ENCODE measurements around the gene DPH6.
A peak's percentile ranks its signal among the peaks of the same experiment; 100 is the strongest.
"Not testable (repeated sequence)": the region's sequence is repeated elsewhere in the genome, so short reads cannot be mapped to it uniquely, and the experiment has no call there.

DPH6 gene, protein sequence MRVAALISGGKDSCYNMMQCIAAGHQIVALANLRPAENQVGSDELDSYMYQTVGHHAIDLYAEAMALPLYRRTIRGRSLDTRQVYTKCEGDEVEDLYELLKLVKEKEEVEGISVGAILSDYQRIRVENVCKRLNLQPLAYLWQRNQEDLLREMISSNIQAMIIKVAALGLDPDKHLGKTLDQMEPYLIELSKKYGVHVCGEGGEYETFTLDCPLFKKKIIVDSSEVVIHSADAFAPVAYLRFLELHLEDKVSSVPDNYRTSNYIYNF

DNA sequence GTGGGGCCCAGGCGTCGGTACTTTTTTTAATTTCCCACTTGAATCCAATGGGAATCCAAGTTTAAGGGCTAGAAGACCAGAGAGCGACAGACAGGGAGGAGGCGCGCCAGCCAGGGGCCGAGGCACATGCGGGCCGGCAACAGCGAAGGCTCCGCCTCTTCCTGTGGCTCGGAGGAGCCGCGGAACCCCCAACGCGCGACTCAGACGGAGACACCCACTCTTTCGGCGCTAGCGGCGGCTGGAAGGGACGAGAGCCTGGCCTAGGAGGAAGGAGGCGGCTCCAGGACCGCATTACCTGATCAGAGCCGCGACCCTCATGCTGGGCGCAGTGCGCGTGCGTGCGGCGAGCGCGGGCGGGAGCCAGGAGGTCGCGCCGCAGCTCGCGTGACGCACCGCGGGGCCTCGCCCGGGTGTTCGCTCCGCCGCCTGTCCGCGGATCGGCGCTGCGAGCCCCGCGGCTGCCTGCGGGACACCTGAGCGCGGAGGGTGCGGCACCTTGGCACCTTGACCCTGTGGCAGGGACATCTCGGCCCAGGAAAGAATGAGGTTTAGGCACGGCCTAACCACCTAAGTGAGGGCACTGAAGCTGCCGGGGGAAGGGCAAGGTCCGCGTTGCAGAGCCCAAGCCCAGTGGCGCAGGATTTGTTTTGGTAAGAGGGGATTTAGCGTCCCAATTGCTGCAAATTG, at the start of gene DPH6:
Gene DPH6, minus strand, starts transcription at position 342 of the 687 bp plus-strand sequence. Its CDS starts 24 bp downstream, at position 318.
- DNase-seq, result peak; percentile 99

DNA sequence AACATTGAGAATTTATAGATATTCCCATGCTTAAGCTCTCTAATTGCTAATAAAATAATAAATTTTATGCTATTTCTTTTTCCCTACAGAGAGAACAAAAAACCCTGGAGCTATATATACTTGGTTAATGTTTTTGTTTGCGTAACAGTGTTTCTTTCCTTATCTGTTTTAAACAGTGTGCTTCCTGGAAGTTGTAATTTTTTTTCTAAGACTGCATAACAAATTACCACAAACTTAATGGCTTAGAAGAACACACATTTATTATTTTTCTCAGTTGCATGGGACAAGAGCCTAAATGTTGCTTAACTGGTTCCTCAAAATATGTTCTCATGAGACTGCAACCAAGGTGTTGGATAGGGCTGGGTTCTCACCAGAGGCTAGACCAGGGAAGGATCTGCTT, 49.7 kb upstream of the DPH6 start:
- no peak for DNase-seq

DNA sequence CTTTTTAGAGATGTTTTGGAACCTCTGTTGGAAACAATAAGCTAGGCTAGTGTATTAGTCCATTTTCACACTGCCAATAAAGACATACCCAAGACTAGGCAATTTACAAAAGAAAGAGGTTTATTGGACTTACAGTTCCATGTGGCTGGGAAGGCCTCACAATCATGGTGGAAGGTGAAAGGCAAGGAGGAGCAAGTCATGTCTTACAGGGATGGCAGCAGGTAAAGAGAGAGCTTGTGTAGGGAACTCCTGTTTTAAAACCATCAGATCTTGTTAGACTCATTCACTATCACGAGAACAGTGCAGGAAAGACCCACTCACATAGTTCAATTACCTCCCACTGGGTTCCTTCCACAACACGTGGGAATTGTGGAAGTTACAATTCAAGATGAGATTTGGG, 46.0 kb upstream of the DPH6 start:
- DNase-seq, result not testable (repeated sequence)

DNA sequence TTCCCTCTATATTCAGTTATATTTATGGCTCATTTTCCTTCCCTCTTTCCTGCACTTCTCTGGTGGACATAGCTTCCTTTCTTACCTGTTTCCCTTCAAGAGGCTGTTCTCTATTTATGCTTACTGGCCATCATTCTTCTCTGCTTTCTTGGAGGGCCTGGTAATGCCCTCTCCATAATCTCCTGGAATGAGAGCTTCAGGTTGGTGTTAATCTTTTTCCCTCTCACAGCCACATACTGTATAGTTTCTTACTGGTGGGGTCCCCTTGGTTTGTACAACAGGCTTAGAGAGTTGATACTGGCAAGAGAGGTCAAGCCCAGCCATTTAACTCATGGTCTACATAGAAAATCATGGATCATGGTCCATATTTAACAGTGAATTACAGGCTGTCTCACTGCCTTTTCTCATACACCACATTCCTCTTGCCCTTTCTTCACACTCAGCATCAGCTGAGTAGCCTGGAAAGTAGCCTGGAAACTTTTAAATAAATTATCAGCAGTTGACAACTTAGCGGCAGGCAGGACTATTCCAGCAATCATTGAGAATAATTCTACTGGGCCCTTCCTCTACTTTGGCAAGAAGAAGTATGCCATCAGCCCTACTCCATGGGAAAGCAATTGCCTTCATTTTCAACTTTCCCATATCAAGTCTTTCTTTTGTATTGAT, 38.0 kb upstream of the DPH6 start:
- no peak for DNase-seq

DNA sequence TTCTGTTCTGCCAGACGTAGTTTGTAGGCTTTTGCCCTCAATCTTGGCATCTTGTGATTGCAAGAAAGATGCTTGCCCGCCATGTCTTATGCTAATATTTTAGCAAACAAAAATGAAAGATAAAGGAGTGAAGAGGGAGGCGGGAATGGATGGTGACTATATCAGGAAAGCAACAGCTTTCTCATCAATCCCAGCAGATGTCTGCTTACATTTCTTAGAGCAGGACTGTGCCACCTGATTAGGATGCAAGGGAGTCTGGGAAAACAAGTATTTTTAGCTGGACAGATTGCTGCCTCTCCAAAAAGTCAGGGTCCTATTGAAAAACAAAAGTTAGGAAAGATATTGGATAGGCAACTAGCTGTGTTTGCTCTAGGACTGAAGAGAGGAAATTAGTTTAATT, 34.6 kb upstream of the DPH6 start:
- DNase-seq, result no peak

DNA sequence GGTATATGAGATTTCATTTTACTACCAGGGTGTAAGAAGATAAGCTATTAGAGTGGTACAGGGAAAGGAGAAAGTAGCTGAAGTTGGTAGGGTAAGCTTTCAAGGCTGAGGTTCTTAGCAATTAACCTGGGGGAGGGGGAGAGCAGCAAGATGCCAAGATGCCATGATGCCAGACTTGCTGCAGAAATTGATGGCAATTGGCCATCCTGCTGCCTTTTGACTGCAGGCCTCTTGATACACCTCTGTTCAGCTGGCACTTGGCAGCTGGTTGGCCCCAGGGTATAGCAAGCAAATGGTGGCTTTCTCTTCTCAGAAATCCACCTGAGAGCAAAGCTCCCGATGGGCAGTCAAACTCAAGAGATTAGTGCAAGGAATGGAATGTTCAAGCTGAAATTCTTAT, 21.4 kb upstream of the DPH6 start:
- DNase-seq, result no peak

DNA sequence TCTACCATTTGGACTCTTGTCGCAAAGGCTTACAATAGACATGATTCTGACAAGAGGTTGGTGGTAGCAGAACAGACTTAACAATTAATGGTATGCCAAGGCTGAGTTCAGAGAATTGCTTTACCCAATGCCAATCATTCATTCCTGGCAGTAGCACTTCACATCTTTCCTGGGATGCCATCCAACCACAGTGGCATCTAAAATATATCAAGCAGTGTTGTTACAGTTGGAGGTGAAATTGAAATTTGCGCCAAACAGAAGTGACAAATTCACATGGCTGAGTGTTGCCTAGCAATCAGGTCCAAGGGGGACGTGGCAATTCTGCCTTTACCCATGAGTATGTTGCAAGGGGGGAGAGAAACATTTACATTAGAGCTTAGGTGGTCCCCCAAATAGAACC, 21.0 kb upstream of the DPH6 start:
- DNase-seq, result no peak

DNA sequence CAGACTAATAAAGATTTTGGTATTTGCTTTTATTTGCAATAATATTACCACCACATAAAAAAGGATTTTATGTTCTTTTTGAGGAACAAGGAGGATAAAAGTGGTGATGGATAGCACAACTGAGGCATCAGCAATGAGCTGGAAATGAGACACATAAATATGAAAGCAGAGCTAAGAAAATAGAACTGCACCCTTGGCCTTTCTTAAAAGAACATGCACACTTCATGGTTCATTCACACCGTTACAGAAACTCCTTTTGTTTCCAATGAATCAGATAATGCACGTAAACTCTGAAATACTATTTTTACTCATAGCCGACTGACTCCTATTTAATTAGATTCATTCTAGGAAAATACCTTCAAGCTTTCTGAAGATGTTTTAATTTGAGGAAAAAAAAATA, 19.9 kb upstream of the DPH6 start:
- DNase-seq, result no peak

DNA sequence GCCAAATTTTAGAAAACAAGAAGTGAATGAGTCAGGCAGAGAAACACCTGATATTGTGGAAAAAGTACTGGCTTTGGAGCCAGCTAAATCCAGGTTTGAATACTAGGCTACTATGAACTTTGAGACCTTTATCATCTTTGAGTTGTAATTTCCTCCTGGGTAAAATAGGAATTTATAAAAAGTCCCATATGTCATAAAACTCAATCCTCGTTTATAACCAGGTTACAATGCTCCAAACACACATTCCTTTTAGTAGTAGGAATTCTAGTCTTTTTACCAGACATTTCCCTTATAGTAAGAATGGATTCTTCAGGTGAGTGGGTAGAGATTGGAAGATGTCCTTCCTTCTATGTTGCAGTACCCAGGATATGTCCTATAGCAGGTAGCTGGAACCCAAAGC, 16.7 kb upstream of the DPH6 start:
- DNase-seq, result no peak

DNA sequence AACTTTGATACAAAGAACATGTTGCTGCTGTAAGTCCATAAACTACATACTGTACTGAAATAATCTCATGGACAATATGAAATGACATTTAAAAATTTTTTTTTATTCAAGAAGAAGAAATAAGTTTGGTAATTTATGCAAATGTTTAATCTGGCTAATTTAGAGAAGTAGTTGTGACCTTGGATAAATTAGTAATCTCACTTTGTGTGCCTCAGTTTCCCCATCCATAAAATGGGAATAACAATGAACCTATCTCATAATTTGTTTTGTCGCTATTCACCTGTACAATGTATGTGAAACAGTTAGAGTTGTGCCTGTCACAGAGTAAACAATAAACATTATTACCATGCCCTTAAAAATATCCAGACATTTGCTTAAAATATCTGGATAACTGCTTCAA, 15.3 kb upstream of the DPH6 start:
- no peak for DNase-seq

DNA sequence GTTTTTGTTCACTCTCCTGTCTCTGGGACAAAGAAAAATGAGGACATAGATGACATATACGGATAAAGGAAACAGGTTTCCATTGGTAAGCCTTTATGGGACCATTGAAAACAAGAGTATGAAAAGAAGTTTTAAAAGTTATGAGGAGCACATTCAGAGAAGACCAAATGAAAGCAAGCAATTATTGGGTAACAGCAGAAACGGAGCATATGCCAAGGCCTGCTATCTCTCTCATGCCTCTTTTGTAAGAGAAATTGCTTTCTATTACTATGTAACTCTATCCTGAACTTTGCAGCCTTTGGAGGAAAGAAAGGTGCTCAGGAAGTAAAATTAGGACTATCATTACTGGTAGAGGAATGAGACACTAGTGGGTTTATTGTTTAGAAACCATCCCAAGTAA, 14.9 kb upstream of the DPH6 start:
- no peak for DNase-seq

DNA sequence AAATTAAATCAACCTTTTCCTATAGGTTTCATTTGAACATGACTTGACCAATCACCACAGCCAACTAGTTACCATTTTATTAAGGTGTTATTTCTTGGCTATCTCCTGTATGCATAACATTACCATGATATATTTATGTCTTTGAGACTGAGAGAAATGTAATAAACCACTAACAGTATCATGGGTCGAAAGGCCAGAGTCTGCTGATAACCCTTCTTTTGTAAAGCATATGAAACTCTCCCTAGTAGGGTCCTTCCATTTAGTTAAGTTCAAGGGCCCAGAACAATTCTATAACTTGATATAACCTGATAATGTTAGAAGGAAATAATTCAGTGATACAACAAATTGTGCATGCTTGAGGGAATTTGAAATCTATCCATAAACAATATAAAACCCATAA, 14.3 kb upstream of the DPH6 start:
- no peak for DNase-seq

DNA sequence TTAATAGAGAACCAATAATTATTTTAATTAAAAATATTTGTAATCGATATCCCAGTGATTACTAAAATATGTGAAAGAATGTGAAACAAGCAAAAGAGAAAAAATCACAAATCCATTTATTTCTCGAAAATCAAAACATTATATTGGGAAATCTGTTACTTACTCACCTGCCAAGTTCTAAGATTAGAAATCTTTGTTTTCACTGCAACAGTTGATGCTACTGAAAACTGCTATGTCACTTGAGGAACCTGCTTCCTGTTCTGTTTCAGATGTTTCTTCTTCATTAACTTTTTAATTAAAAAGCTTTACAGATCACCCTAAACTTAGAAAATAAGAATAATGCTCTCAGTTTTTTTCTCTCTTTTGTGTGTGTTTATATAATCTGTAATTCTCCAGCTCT, 13.7 kb upstream of the DPH6 start:
- DNase-seq, result no peak

DNA sequence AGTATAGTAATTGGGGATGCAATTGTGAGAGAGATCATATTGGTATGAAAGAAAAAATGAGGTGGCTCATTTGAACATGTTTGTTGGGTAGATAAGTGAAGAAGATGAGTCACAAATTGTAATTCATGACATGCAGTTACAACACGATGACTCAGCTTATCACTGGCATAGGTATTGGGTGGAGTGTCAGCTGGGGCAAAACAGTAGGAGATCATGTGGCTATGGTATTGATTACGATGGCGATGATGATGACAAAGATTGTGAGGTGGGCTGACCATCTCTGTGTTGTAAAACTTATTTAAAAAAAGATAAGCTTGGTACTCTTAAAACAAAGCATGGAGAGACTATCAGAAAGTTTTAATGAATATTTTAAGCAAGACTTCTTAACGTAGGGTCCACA, 11.6 kb upstream of the DPH6 start:
- no peak for DNase-seq

DNA sequence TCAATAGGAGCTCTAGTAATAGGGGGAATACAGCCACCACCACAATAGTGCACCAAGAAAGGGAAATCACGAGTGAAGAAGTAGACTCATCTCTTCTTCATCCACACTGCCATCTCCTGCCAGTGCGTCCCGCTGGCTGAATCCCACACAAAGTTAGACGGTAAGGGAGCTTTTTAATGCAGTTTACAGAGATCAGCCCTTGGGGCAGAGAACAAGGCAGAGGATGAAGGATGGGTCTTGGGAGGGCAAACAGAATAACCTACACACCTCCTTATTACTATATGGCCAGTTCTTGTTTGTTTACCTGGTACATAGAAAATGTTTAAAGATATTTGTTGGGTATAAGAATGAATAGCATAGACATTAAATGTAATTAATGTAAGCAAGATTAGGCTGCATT, 11.0 kb upstream of the DPH6 start:
- DNase-seq, result no peak

DNA sequence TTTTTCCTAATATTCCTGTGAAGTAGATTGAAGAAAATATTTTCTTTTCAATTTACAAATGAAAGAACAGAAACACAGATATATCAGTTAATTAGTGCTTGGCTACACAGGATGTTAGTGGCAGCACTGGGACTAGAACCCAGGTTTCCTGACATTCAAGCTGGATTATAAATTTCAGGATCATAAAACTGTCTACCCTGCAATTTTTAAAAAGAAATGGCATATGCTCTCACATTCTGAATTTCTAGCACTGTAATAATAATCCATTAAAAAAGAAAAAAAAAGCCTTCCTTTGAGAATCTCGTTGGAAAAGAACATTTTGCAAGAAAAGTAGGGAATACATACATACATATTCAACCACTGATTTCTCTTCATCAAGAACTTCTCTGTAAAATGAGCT, 9.3 kb upstream of the DPH6 start:
- no peak for DNase-seq

DNA sequence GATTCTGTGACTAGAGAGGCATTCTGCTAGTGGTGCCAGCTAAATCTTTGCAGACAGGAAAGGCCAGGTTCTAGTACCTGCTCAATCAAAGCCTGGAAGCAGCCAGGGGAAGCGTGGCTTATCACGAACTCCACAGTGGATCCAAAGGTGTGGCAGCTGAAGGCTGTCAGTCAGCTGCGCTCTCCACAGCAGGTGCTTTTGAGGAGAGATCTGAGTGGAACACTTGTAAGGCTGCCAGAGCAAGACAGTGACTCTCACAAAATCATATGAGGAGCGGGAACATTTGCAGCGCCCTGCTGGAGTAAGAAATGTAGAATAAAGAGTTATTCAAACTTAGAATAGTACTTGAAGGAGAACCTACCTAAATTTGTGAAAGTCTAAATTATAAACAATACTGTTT, 5.0 kb upstream of the DPH6 start:
- no peak for DNase-seq

DNA sequence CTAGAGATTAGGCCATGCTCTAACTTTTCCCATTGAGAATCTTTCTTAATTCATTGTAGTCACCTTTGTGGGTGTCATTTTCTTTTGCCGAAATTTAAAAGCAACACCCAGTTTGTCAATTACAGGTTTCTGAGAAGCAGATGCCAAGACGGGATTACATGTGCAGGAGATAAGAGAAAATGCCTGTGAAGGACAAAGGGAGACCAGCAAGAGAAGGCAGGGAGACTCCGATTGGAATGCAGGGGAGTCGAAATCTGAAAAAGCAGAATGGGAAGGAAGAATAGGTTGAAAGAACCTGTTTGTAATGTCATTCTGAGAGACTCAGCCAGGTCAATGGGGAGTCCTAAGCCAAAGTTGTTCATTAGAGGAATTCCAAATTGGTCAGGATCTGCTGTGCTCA, 3.6 kb upstream of the DPH6 start:
- DNase-seq, result no peak

DNA sequence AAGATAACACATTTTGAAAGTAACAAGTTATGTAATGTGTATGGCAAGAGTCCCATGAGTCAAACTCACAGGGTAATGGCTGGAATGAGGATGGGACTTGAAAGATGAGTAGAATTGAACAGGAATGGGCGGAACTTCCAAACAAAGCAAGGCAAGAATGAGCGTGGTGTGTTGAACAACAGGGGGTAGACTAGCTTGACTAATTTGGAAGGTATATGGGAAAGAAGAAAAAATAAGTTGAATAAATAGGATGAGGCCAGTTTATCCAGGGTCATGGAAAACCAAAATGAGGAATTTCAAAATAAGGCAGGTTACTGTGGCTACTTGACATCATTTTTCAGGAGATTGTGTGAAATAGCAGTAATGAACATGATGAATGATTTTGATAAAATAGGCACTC, 2.5 kb upstream of the DPH6 start:
- DNase-seq, result no peak

DNA sequence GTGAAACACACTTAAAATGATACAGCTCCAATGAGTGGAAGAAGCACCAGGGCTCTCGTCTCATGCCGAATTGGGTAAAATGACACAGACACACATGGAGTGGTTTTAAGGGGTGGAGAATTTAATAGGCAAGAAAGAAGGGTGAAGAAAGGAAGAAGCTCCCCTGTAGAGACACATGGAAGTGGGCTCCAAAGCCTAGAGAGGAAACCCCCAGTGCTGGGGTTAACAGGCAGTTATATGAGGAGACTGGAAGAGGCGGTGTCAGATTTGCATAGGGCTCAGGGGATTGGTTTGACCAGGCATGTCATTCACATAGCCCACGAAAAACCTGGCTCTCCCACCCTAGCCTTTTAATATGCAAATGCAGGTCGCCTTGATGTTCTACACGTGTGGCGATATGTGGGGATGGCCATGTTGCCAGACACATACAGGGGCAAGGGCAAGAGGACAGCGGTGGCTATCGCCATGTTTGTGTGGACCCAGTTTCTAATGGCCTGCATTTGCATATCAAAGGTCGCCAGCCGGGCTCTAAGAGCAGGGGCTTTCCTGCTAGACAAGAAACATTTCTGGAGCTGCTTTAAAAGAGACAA, 1.9 kb upstream of the DPH6 start:
- no peak for DNase-seq

DNA sequence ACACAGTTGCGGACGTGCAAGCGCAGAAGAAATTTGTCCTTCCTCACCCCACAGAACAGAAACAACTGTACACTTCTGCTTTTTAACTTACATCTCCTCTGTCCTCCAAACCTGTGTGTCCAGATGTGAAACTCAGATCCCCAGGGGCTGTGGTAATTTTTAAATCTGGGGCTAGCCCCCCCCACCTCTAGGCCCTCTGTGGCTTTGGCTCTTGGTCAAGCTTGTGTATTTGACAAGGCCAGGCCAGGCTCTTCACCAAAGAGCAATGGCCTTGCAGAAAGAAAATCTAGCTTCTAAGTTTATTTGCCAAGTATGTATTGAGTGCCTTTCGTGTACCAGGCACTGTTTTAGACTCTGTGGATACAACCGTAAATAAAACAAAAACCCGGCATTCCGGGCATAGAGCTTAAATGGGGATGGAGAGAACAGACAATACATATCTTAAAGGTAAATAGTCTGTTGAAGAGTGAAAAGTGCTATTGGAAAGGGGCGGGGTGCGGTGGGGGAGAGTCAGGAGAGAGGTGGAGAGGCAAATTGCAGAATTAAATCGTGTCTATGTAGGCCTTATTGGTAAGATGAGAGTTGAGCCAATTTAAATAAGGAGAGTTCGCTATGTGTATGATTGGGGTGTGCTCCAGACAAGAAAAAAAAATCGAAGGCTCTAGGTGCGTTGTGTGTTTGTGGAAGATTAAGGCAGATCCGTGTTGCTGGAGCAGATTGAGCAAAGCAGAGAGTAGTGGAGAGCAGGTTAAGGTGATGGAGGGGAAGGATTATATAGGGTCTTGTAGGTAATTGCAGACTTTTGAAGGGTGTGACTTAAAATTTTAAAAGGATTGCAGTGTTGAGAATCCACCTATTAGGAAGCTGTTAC, 781 bp upstream of the DPH6 start:
- no peak for DNase-seq

DNA sequence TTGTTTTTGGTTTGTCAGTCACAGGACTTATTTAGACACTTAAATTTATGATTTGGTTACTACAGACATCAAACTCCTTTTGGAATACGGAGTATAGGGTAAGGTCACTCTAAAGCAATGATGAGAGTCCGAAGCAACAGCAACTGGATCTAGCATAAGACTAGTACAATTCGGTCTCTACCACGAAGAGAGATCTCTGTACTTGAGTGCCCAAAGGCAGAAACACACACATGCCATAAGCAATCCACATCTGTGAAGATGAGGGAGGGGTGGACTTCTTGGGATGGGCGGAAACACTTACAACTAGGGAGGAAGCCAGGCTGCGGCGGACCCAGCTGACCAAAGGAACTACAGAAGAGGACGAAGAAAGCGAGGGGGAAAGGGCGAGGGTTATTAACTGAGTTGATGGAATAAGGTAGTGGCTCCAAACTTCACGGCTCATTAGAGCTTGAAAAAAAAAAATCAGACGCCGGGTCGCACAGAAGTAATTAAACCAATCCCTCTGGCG, 595 bp downstream of the DPH6 start:
- no peak for DNase-seq

DNA sequence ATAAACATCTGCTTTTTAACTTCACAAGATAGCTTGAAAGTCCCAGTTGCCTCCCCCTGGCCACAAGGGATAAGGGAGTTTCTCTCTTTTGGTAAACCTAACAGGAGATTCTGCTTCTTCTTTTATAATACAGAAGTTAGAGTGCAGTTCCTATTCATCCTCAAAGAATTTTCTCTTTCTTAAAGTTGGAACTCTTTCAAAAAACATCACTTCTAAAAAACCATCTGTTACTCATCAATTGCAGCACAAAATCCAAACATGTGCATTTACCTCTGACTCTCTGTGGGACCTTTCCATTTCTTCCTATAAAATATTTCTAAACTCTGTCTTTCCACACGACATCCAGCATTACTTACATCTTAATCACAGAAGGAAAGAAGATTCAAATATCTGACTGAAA, 5.1 kb downstream of the DPH6 start:
- DNase-seq, result no peak
